HG03039 (cell line): ENCODE data around the gene CCDC106.

Experiments used
- ATAC-seq: cut with Tn5 transposase; IDR thresholded peaks from one replicate; pipeline ENCODE4 v1.9.1; 2021; ENCODE audit warnings: mild to moderate bottlenecking, moderate library complexity; ENCODE audit not compliant: unreplicated experiment

CCDC106 gene

DNA sequence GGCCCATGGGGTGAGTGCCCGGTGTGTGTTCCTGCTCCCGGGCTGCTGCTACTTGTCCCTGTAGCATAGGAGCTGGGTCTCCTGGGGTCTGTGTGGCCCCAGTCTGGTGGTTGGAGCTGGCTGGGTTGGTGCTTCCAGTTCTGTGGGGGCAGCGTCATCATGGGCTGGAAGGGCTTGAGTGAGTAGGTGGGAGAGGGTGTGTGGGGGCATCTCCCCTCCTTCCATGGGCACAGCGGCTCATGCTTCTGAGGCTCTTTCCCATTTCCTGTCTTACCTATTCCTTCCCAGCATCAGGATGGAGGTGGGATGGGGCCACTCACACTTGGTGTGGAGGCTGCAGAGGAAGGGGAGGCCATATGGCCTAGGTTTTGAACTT lies 19.0 kb downstream of the CCDC106 start:
- ATAC-seq, result no peak

DNA sequence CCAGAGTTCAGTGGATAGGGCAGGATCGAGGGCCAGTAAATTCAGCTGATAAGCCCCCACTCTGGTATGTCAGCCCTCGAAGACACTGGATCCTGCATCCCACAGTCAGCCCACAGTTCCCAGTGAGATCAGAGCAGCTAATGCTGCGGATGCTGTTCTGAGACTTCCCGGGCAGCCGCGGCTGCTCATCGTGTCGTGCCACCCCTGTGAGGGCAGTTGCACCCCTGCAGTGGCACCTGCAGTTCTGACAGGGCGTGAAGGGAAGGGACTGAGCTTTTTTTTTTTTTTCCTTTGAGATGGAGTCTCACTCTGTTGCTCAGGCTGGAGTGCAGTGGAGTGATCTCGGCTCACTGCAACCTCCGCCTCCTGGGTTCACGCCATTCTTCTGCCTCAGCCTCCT lies 19.5 kb downstream of the CCDC106 start:
- no peak for ATAC-seq

- no peak for ATAC-seq
Observed at GRCh38 chr19:55667958-55668357, 19.9 kb downstream of the CCDC106 start.

DNA sequence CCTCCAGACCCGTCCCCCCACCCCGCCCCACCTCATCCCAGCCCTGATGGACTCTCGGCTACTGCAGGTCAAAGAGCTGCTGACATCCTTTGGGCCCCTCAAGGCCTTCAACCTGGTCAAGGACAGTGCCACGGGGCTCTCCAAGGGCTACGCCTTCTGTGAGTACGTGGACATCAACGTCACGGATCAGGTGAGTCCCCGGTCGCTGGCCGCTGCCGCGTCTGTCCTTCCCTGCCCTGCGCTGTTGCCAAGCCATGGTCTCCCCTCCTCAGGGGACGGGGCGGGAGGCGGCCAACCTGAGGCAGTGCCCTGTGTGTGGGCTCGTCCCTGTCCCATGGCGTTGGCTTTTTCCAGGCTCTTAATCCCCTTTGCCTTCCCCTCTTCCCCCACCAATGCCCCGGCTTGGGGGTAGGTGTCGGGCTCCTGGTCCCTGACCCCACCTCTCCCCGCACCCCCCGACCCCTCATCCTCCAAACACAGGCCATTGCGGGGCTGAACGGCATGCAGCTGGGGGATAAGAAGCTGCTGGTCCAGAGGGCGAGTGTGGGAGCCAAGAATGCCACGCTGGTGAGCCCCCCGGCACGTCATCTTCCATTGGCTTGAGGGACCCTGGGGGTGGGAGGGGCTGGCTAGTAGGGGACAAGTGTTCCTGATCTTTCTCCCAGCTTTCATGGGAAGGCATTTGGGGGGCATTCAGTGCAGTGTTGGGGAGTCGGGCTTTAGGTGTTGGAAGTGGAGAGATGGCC lies 20.8 kb downstream of the CCDC106 start:
- no peak for ATAC-seq

DNA sequence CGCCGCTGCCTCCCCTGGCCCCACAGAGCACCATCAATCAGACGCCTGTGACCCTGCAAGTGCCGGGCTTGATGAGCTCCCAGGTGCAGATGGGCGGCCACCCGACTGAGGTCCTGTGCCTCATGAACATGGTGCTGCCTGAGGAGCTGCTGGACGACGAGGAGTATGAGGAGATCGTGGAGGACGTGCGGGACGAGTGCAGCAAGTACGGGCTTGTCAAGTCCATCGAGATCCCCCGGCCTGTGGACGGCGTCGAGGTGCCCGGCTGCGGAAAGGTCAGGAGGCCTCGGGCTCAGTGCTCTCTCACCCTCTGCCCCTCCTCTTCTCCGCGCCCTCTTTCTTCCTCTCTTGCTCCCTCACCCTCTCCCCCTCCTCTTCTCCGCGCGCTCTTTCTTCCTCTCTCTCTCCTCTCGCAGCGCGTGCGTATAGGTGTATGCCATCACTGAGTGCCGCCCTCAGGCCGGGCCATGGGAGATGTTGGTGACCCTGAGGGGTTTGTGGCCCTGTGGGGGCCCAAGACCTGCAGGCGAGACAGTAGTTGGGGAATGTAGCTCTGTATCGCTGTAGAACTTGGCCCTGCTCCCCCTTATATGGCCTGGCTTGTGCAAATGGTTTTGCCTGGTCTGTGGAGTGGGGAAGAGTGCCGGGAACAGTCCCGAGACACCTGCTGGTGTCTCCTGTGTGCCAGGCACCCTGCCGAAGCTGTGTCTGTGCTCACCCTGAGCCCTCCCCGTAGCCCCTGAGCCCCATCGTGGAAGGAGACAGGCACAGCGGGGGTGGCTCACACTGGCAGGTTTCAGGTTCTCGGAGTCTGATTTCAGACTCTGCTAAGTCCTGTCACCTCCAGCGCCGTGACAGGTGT lies 21.6 kb downstream of the CCDC106 start:
- no peak for ATAC-seq

- ATAC-seq, result no peak
Observed at GRCh38 chr19:55670280-55671053, 22.5 kb downstream of the CCDC106 start.

DNA sequence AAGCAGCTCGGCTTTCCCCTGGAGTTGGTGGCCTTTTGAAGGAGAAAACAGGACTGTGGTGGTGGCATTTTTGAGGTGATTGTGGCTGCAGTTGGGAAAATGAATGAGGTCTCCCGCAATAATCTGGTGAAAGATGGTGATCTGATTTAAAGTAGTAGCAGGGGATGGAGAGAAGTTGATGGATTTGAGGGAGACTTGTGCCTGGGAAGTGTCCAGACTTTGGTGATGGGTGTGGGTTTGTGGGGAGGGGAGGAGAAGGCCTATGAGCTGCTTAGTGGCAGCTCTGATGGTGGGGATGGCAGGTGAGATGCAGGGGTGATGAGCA lies 23.0 kb downstream of the CCDC106 start:
- no peak for ATAC-seq

- no peak for ATAC-seq
Observed at GRCh38 chr19:55672418-55672817, 24.4 kb downstream of the CCDC106 start.

GRCh38 chr19:55673465-55673864 lies 25.5 kb downstream of the CCDC106 start:
- ATAC-seq, result no peak

GRCh38 chr19:55673889-55674288 lies 25.9 kb downstream of the CCDC106 start:
- no peak for ATAC-seq

DNA sequence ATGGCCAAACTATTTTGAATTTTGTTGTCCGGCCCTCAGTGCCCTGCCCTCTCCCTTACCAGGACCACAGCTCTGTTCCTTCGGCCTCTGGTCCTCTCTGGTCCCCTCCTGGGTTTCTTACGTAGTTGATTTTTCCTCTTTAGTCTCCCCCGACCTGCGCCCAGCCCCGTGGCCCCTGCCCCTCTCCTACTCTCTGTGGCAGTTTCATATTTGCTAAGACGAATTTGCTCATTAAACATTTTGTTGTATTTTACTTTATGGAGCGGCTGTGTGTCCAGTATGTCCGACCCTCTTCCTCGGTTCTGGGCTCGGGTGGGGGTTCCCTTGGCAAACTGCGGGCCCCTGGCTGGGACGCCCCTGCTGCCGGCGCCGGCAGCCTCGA lies 26.4 kb downstream of the CCDC106 start:
- no peak for ATAC-seq

DNA sequence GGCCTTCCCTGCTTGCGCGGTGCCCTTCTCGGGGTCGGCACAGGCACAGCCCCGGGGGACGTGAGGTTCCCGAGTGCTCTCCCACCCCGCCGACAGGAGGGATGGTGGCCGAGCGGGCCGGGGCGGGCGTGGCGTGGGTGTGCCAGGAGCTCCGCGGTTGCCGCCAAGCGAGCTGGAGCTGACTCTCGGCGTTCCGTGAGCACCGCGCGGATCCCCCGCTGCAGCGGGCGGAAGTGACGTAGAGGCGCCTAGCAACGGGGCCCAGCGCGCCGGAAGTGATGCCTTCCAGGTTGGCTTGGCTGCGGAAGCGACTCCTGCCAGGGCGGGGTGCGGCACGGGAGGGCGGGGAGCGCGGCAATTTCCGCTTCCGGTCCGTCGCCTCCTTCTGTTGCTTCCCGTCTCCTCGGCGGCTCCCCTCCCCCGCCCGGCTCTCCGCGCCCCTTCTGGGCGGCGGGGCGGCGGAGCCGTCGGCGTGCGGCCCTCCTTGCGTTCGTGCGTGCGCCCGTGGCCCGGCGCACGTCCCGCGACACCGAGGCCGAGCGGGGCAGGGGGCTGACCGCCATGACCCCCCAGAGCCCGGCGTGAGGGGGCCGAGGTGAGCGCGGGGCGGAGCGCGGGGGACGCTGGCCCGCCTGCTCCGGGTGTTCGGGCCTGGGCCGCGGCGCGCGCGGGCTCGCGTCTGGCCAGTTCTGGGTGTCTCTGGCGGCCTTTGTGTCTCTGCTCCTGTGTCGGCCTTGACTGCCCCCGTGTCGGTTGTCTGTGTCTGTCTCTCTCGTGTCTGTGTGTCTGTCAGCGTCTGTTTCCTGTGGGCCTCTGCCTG lies 27.0 kb downstream of the CCDC106 start, which contains the start of gene EPN1:
Gene EPN1 (plus strand): TSS at position 386 of the 820 bp plus-strand sequence. CDS start 3,402 bp downstream, outside the sequence.
- peak; percentile 60 for ATAC-seq

DNA sequence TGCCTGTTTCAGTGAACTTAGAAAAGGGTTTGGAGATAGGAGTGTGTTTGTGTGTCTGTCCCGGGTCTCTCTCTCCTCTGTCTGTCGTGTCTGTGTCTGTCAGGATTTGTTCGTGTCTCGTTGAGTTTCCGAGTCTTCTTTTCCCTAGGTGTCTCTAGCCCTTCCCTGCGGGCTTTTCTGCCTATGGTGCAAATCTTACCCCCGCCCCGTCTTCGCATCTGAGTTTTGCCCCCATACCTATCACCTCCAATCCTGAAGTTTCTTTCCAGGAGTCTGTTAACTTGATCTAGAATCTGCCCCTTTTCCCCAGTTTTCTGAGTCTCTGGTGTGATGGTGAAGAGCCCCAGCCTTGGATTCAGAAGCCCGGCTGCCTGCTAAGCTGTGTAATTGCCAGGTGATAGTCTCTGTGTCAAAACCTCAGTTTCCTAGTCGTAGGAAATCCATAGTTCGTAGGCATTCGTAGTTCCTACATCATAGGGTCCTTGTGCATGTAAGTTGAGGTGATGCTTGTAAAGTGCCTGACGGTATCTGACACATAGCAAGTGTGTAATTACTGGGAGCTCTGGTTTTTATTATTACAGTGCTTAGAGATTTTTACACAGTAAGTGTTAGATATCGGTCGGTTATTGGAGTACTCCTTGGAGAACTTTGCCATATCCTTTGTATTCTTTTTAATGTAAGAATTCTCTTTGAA lies 27.8 kb downstream of the CCDC106 start:
- ATAC-seq, result no peak

DNA sequence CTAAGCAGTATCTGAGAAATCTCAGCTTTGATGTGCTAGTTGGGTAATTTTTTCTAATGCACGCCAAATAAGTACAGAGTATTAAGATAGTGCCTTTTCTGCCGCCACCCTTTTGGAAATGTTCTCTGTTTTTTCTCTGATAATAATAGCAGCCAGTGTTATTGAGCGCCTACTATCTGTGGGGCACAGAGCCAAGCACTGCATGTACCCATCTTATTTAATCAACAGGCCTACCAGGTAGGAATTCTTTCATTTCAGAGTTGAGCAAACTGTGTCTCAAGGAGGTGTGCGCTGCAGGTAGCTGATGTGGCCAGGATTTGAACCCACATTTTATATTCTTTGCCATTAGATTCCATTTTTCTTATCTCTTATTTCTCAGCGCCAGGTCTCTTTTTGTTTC lies 28.4 kb downstream of the CCDC106 start:
- ATAC-seq, result no peak

- no peak for ATAC-seq
Observed at GRCh38 chr19:55676889-55677505, 29.0 kb downstream of the CCDC106 start.

GRCh38 chr19:55677572-55678028 lies 29.6 kb downstream of the CCDC106 start:
- no peak for ATAC-seq

DNA sequence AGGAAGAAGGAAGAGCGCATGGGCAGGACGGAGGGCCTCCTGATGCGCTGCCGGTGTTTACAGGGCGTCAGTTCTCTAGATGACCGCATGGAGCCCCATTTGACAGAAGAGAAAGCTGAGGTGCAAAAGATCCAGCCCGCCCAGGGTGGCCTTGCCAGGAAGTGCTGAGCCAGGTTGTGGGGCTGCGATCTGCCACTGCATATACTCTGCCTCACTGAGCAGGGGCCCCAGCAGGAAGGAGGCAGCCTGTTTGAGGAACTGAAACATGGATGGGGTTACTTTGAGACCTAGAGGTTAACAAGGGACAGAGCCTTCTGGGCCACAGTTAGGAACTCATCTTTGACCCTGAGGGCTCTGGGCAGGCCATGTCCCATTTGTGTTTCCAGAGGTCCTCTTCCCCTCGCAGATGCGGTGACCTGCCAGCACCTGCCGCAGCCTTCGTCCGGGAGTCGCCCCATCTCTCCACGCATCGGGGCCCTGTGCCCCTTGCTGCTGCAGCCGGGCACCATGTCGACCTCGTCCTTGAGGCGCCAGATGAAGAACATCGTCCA lies 30.2 kb downstream of the CCDC106 start:
- peak; percentile 47 for ATAC-seq

- no peak for ATAC-seq
Observed at GRCh38 chr19:55679343-55680257, 31.6 kb downstream of the CCDC106 start.
